Measurements from ENCODE around the gene FKBP7.
"Not testable (repeated sequence)": the region's sequence is repeated elsewhere in the genome, so short reads cannot be mapped to it uniquely, and the experiment has no call there.

The FKBP7 gene

DNA sequence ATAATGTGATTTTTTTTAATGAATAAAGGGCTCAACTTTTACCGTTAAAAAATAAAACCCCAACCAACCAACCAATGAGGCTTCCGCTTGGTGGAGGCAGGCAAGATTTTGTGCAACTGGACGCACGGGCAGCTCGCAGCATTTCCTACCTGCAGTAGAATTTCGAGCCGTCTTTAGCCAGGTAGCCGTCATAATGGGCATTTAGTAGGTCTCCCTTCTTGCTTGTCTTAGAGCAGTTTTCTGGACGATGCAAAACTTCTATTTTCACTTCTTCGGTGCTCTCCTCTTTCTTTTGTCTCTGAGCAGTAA, 316 bp downstream of the FKBP7 start:
- H3K9ac ChIP-seq (ENCODE audit: low read depth, low read length): peak overlapping the region; percentile 96
- peaks cover 13% of the 10 kb centered on the region for H3K4me1 ChIP-seq (ENCODE audit: insufficient read depth, low read length)
- H3K9me3 ChIP-seq (ENCODE audit: control insufficient read depth, insufficient read depth, low read length): no peaks in the 10 kb centered on the region
- H3K36me3 ChIP-seq (ENCODE audit: insufficient read depth, low read length): no peaks in the 10 kb centered on the region

DNA sequence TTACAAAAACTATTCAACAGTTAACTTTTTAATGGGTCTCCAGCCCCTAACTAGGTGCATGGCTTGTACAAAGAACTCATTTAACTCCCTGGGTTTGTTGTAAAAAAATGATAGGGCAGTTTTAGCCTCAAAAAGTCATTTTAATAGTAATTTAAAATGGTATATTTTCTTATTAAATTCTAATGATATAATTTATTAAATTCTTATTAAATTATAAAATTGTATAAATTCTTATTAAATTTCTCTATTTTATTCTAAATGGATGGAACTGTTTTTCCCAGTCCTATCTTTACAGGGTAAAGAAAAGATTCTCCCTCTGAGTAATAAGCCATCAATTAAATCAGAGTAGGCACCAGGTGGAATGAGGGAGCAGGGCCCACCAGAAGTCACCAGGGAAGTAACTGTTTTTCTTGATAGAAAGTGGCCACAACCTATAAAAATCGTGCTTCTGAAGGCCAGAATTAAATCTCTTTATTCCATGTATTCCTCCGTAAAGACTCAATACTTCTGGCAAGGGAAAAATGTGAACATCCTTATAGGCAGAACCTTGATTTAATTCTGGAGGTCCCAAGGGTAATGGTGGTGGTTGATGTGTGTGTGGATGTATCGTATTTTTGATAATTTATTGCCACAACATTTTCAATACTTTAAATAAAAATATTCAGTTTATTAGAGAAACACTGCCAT, 814 bp downstream of the FKBP7 start:
- no peaks in the 10 kb centered on the region for H3K36me3 ChIP-seq (ENCODE audit: insufficient read depth, low read length)
- H3K9ac ChIP-seq (ENCODE audit: low read depth, low read length): peak overlapping the region; percentile 96; the same call in 1 of the 2 replicates
- H3K9me3 ChIP-seq (ENCODE audit: control insufficient read depth, insufficient read depth, low read length): no peaks in the 10 kb centered on the region
- H3K4me1 ChIP-seq (ENCODE audit: insufficient read depth, low read length): peaks cover 11% of the 10 kb centered on the region

- Histone ChIP-seq H3K9me3 (ENCODE audit: control insufficient read depth, insufficient read depth, low read length) (no peaks in the 10 kb centered on the region), H3K36me3 (ENCODE audit: insufficient read depth, low read length) (no peaks in the 10 kb centered on the region), H3K4me1 (ENCODE audit: insufficient read depth, low read length) (0 out of 2 replicates have a peak, but pooled peaks cover under 1% of the 10 kb centered on the region), H3K9ac (ENCODE audit: low read depth, low read length) (no peak overlapping the region)
Observed at GRCh38 chr2:178476477-178476876, 1.9 kb downstream of the FKBP7 start.

DNA sequence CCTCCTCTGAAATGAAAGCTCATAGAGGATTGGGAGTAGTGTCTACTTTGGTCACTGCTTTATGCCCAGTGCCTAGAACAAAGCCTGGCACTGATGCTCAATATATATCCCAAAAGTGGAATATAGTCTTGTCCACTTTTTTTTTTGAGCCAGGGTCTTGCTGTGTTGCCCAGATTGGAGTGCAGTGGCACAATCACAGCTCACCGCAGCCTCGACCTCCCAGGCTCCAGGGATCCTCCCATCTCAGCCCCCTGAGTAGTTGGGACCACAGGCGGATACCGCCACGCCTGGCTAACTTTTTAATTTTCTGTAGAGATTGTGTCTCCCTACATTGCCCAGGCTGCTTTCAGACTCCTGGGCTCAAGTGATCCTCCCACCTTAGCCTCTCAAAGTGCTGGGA, 3.8 kb downstream of the FKBP7 start:
- H3K4me1 ChIP-seq (ENCODE audit: insufficient read depth, low read length): no peaks in the 10 kb centered on the region
- H3K9ac ChIP-seq (ENCODE audit: low read depth, low read length): no peak overlapping the region
- no peaks in the 10 kb centered on the region for H3K36me3 ChIP-seq (ENCODE audit: insufficient read depth, low read length)
- H3K9me3 ChIP-seq (ENCODE audit: control insufficient read depth, insufficient read depth, low read length): no peaks in the 10 kb centered on the region

GRCh38 chr2:178473931-178474330, 4.5 kb downstream of the FKBP7 start:
- H3K36me3 ChIP-seq (ENCODE audit: insufficient read depth, low read length): no peaks in the 10 kb centered on the region
- no peaks in the 10 kb centered on the region for H3K4me1 ChIP-seq (ENCODE audit: insufficient read depth, low read length)
- H3K9ac ChIP-seq (ENCODE audit: low read depth, low read length): no peak overlapping the region
- H3K9me3 ChIP-seq (ENCODE audit: control insufficient read depth, insufficient read depth, low read length): no peaks in the 10 kb centered on the region

GRCh38 chr2:178473373-178473772, 5.0 kb downstream of the FKBP7 start:
- Histone ChIP-seq H3K36me3 (ENCODE audit: insufficient read depth, low read length) (no peaks in the 10 kb centered on the region), H3K9me3 (ENCODE audit: control insufficient read depth, insufficient read depth, low read length) (no peaks in the 10 kb centered on the region), H3K9ac (ENCODE audit: low read depth, low read length) (no peak overlapping the region), H3K4me1 (ENCODE audit: insufficient read depth, low read length) (no peaks in the 10 kb centered on the region)

GRCh38 chr2:178471313-178471712, 7.1 kb downstream of the FKBP7 start:
- not testable (repeated sequence) for H3K4me1 ChIP-seq (ENCODE audit: insufficient read depth, low read length); H3K9me3 ChIP-seq (ENCODE audit: control insufficient read depth, insufficient read depth, low read length); H3K36me3 ChIP-seq (ENCODE audit: insufficient read depth, low read length); H3K9ac ChIP-seq (ENCODE audit: low read depth, low read length)

DNA sequence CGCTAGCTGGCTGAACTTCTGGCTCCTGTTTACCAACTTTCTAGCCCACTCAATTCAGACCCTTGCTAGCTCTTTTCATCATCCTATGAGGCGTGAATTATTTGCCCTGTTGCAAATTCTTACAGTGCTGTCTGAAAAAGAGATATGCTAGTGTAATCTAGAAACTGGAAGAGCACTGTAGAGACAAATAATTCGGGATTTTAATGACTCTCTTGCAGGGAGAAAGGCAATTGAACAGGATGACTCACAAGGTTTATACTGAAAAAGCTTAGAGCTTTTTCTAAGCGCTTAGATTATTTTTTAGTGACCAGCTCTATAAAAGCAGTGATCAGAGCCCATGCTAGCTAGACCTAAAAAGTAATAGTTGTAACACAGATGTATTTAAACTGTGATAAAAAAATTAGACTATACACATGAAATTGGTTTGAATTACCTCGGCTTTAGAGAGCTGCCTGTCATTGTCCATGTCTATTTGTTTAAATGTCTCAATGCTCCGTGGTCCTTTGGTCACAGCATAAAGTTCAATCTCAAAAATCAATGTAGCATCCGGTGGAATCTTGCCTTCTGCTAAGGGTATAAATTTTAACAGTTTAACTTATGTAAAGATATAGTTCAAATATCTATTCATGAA, 9.1 kb downstream of the FKBP7 start:
- no peaks in the 10 kb centered on the region for H3K4me1 ChIP-seq (ENCODE audit: insufficient read depth, low read length)
- no peaks in the 10 kb centered on the region for H3K9me3 ChIP-seq (ENCODE audit: control insufficient read depth, insufficient read depth, low read length)
- no peak overlapping the region for H3K9ac ChIP-seq (ENCODE audit: low read depth, low read length)
- H3K36me3 ChIP-seq (ENCODE audit: insufficient read depth, low read length): no peaks in the 10 kb centered on the region

GRCh38 chr2:178457390-178457886, 21.0 kb downstream of the FKBP7 start:
- H3K9ac ChIP-seq (ENCODE audit: low read depth, low read length): no peak overlapping the region
- no peaks in the 10 kb centered on the region for H3K9me3 ChIP-seq (ENCODE audit: control insufficient read depth, insufficient read depth, low read length)
- H3K4me1 ChIP-seq (ENCODE audit: insufficient read depth, low read length): no peaks in the 10 kb centered on the region
- H3K36me3 ChIP-seq (ENCODE audit: insufficient read depth, low read length): no peaks in the 10 kb centered on the region

GRCh38 chr2:178455947-178456346, 22.5 kb downstream of the FKBP7 start:
- Histone ChIP-seq H3K36me3 (ENCODE audit: insufficient read depth, low read length) (no peaks in the 10 kb centered on the region), H3K9me3 (ENCODE audit: control insufficient read depth, insufficient read depth, low read length) (no peaks in the 10 kb centered on the region), H3K9ac (ENCODE audit: low read depth, low read length) (no peak overlapping the region), H3K4me1 (ENCODE audit: insufficient read depth, low read length) (no peaks in the 10 kb centered on the region)

- Histone ChIP-seq H3K4me1 (ENCODE audit: insufficient read depth, low read length) (peaks cover 3% of the 10 kb centered on the region; the same call in 1 of the 2 replicates), H3K36me3 (ENCODE audit: insufficient read depth, low read length) (peaks cover 4% of the 10 kb centered on the region; the same call in 1 of the 2 replicates), H3K9me3 (ENCODE audit: control insufficient read depth, insufficient read depth, low read length) (no peaks in the 10 kb centered on the region), H3K9ac (ENCODE audit: low read depth, low read length) (no peak overlapping the region)
Observed at GRCh38 chr2:178452870-178453269, 25.5 kb downstream of the FKBP7 start.

GRCh38 chr2:178452334-178452733, 26.1 kb downstream of the FKBP7 start:
- H3K9me3 ChIP-seq (ENCODE audit: control insufficient read depth, insufficient read depth, low read length): no peaks in the 10 kb centered on the region
- peak overlapping the region; percentile 95 for H3K9ac ChIP-seq (ENCODE audit: low read depth, low read length)

GRCh38 chr2:178450774-178451525, 27.4 kb downstream of the FKBP7 start, which contains the start of the genes PJVK and PRKRA:
Gene PJVK, plus strand, starts transcription at chr2:178451378. Its CDS starts 2,032 bp downstream, at chr2:178453410.
Gene PRKRA, minus strand, starts transcription at chr2:178451175. Its CDS starts 145 bp downstream, at chr2:178451030.
- Histone ChIP-seq H3K9me3 (ENCODE audit: control insufficient read depth, insufficient read depth, low read length) (no peaks in the 10 kb centered on the region), H3K36me3 (ENCODE audit: insufficient read depth, low read length) (peaks cover 9% of the 10 kb centered on the region; the same call in 1 of the 2 replicates), H3K9ac (ENCODE audit: low read depth, low read length) (peak within 1 kb of the TSS; percentile 95), H3K4me1 (ENCODE audit: insufficient read depth, low read length) (peaks cover 3% of the 10 kb centered on the region; the same call in 1 of the 2 replicates)

More at GRCh38 chr2:178452334-178452733, 26.1 kb downstream of the FKBP7 start:
- H3K36me3 ChIP-seq (ENCODE audit: insufficient read depth, low read length): peaks cover 5% of the 10 kb centered on the region; the same call in 1 of the 2 replicates
- peaks cover 3% of the 10 kb centered on the region; the same call in 1 of the 2 replicates for H3K4me1 ChIP-seq (ENCODE audit: insufficient read depth, low read length)

- Histone ChIP-seq H3K36me3 (ENCODE audit: insufficient read depth, low read length) (peaks cover 12% of the 10 kb centered on the region; the same call in 1 of the 2 replicates), H3K4me1 (ENCODE audit: insufficient read depth, low read length) (peaks cover 3% of the 10 kb centered on the region; the same call in 1 of the 2 replicates), H3K9me3 (ENCODE audit: control insufficient read depth, insufficient read depth, low read length) (no peaks in the 10 kb centered on the region), H3K9ac (ENCODE audit: low read depth, low read length) (peak overlapping the region; percentile 95)
Observed at GRCh38 chr2:178450524-178450773, 28.0 kb downstream of the FKBP7 start.

All from ES-I3 (cell line).